Small intestine (tissue), 7 donors: Measurements from ENCODE around the gene DGKQ. TPM values are rescaled to one million over a fixed set of nuclear protein-coding genes. Genes with fewer than 3 reads are reported as not detected.
A peak's percentile ranks its signal among the peaks of the same experiment; 100 is the strongest.

ENCODE experiments used
- DNase-seq, 2 donors: peaks; one replicate each; pipeline versions ENCODE4 v3.0.0 to v3.0.0-alpha.2; 2013
- FAIRE-seq: peaks from 2 replicates; lab custom pipeline; 2012; peaks lifted over from hg19 to GRCh38; lab: Jason Lieb, UNC
- H3K27ac ChIP-seq, 3 donors: one replicate each; pipeline ENCODE4 v1.5.1; 2013; ENCODE audit warnings: low read length in 2 of 3, mild to moderate bottlenecking in 2 of 3, control low read depth in 1 of 3, inconsistent platforms in 1 of 3, low read depth in 1 of 3, moderate library complexity in 1 of 3
- H3K27me3 ChIP-seq, 3 donors: one replicate each; pipeline ENCODE4 v1.6.1; 2013; ENCODE audit warnings: low read length in 3 of 3, inconsistent platforms in 1 of 3; ENCODE audit not compliant: control insufficient read depth in 3 of 3, insufficient read depth in 3 of 3
- H3K36me3 ChIP-seq, 3 donors: one replicate each; pipeline ENCODE4 v1.6.1; 2013; ENCODE audit warnings: low read length in 3 of 3, inconsistent platforms in 1 of 3, low read depth in 1 of 3, mild to moderate bottlenecking in 1 of 3, moderate library complexity in 1 of 3; ENCODE audit not compliant: control insufficient read depth in 3 of 3, insufficient read depth in 2 of 3
- H3K4me1 ChIP-seq, 3 donors: one replicate each; pipeline ENCODE4 v1.6.1; 2013; ENCODE audit warnings: low read length in 2 of 3, inconsistent platforms in 1 of 3, low read depth in 1 of 3, mild to moderate bottlenecking in 1 of 3, moderate library complexity in 1 of 3; ENCODE audit not compliant: control insufficient read depth in 3 of 3, insufficient read depth in 2 of 3
- H3K4me3 ChIP-seq, 3 donors: one replicate each; pipeline ENCODE4 v1.5.1; 2013; ENCODE audit warnings: low read length in 3 of 3, control low read depth in 1 of 3, inconsistent platforms in 1 of 3, low read depth in 1 of 3, mild to moderate bottlenecking in 1 of 3, moderate library complexity in 1 of 3
- H3K9me3 ChIP-seq, 2 donors: one replicate each; pipeline ENCODE4 v1.6.1; 2013; ENCODE audit warnings: low read depth in 1 of 2, low read length in 1 of 2; ENCODE audit not compliant: control insufficient read depth in 2 of 2, insufficient read depth in 1 of 2
- WGBS, 3 donors: extraction: QIAGEN DNeasy Blood & Tissue Kit; methylation state at CpG; one replicate each; pipeline ENCODE4 v1.1.7; 2013; 5-methylcytosine and 5-hydroxymethylcytosine counted together
- polyA plus RNA-seq, 4 donors: library from polyadenylated mRNA; stranded (reverse) in 3 of 4; unstranded in 1 of 4; fragments of 200-250 nt in 3 of 4; fragments of 120-200 nt in 1 of 4; gene quantifications; one replicate each; pipeline versions ENCODE4 v1.2.1 to v1.2.3, GENCODE V29; 2013
- donor health status: healthy with polysubstance abuse.
- donor health status: control.
- donor health status: control.
- donor health status: Bipolar disorder and iron deficiency.
- donor health status: healthy.

The DGKQ gene
- polyA plus RNA-seq, 4 donors: 18.9 to 42.3 (median 26.8) TPM

- FAIRE-seq (no peak), DNase-seq (peak in 1 of 2 donors; percentile 58)
- no peak overlapping the region for H3K27ac ChIP-seq
- peaks cover 0 to 4% (median 0%) of the 10 kb centered on the region in 3 donors for H3K4me1 ChIP-seq
- H3K9me3 ChIP-seq: no peaks in the 10 kb centered on the region
- WGBS, 3 donors: 82 to 91% (median 90%) methylated on average over 30 to 39 of the region's 39 CpGs
- no peak overlapping the region for H3K4me3 ChIP-seq
- peaks cover 0 to 5% (median 0%) of the 10 kb centered on the region in 3 donors for H3K27me3 ChIP-seq
- peaks cover 11 to 84% (median 27%) of the 10 kb centered on the region in 3 donors for H3K36me3 ChIP-seq
These were observed 9.8 kb downstream of the DGKQ start for GRCh38 chr4:963276-964225.

GRCh38 chr4:962231-963208 is 10.8 kb downstream of the DGKQ start:
- WGBS, 3 donors: 90 to 93% (median 91%) methylated on average over 47 to 54 of the region's 54 CpGs
- Histone ChIP-seq H3K27ac (no peak overlapping the region), H3K36me3 (peaks cover 11 to 93% (median 27%) of the 10 kb centered on the region in 3 donors), H3K9me3 (no peaks in the 10 kb centered on the region), H3K4me1 (no peaks in the 10 kb centered on the region), H3K27me3 (no peaks in the 10 kb centered on the region), H3K4me3 (no peak overlapping the region)
- DNase-seq (no peak), FAIRE-seq (no peak)

GRCh38 chr4:961351-962230 is 11.8 kb downstream of the DGKQ start:
- WGBS, 3 donors: 78 to 90% (median 88%) methylated on average over 40 to 52 of the region's 52 CpGs
- peaks cover 11 to 92% (median 27%) of the 10 kb centered on the region in 3 donors for H3K36me3 ChIP-seq
- H3K27ac ChIP-seq: no peak overlapping the region
- H3K4me3 ChIP-seq: no peak overlapping the region
- no peaks in the 10 kb centered on the region for H3K9me3 ChIP-seq
- H3K4me1 ChIP-seq: no peaks in the 10 kb centered on the region
- H3K27me3 ChIP-seq: no peaks in the 10 kb centered on the region
- DNase-seq: peak in 1 of 2 donors; percentile 38
- FAIRE-seq: no peak

- FAIRE-seq: no peak
- Histone ChIP-seq H3K27me3 (no peaks in the 10 kb centered on the region), H3K27ac (no peak overlapping the region), H3K4me3 (no peak overlapping the region), H3K36me3 (peaks cover 4 to 87% (median 24%) of the 10 kb centered on the region in 3 donors), H3K9me3 (no peaks in the 10 kb centered on the region), H3K4me1 (no peaks in the 10 kb centered on the region)
- WGBS, 3 donors: 92 to 95% (median 94%) methylated on average over 30 to 35 of the region's 35 CpGs
- no peak for DNase-seq
These were observed 12.6 kb downstream of the DGKQ start for GRCh38 chr4:960636-961350.

GRCh38 chr4:960140-960635 is 13.2 kb downstream of the DGKQ start:
- peaks cover 3 to 87% (median 19%) of the 10 kb centered on the region in 3 donors for H3K36me3 ChIP-seq
- no peaks in the 10 kb centered on the region for H3K4me1 ChIP-seq
- no peaks in the 10 kb centered on the region for H3K27me3 ChIP-seq
- H3K9me3 ChIP-seq: no peaks in the 10 kb centered on the region
- no peak overlapping the region for H3K4me3 ChIP-seq
- no peak overlapping the region for H3K27ac ChIP-seq
- WGBS, 3 donors: 85 to 88% (median 87%) methylated on average over 15 to 16 of the region's 16 CpGs
- FAIRE-seq: no peak
- DNase-seq: no peak

- no peaks in the 10 kb centered on the region for H3K9me3 ChIP-seq
- FAIRE-seq (no peak), DNase-seq (no peak)
- H3K27me3 ChIP-seq: no peaks in the 10 kb centered on the region
- H3K4me1 ChIP-seq: no peaks in the 10 kb centered on the region
- H3K4me3 ChIP-seq: no peak overlapping the region
- peaks cover 4 to 84% (median 19%) of the 10 kb centered on the region in 3 donors for H3K36me3 ChIP-seq
- 83% methylated on average over 23 to 24 of the region's 24 CpGs for whole genome bisulfite sequencing, 3 donors
- no peak overlapping the region for H3K27ac ChIP-seq
These were observed 13.8 kb downstream of the DGKQ start for GRCh38 chr4:959338-960139.
